Panc1 (cell line): ENCODE measurements around the gene GH2. TPM values are rescaled to one million over a fixed set of nuclear protein-coding genes. Genes with fewer than 3 reads are reported as not detected.

Experiments used
- ATAC-seq: fragments of 200-7000 bp; cut with Tn5 transposase; 2 replicates; pipeline ENCODE4 v1.9.1; 2020; ENCODE audit warnings: mild to moderate bottlenecking, moderate library complexity
- BruUV-seq: library from RNA; stranded (reverse); fragments of 400-500 nt; replicated peaks from 2 replicates; lab custom pipeline; 2021; lab: Mats Ljungman, UMichigan
- CTCF ChIA-PET: fragments of 300-600 bp; sonication (Branson Sonifier 250); formaldehyde crosslinking; loops from one replicate; lab custom pipeline; 2022; ENCODE audit warnings: antibody characterized with exemption; lab: Charles Lee
- POLR2A ChIA-PET: fragments of 300-600 bp; sonication (Branson Sonifier 250); formaldehyde crosslinking; loops from one replicate; lab custom pipeline; 2022; ENCODE audit warnings: antibody characterized with exemption; lab: Charles Lee
- DNase-seq: peaks from one replicate; pipeline ENCODE4 v3.0.0-alpha.2; 2010; ENCODE audit warnings: low read depth, low spot score
- H3K27ac ChIP-seq: 2 replicates; pipeline ENCODE4 v1.5.1; 2011; ENCODE audit warnings: mild to moderate bottlenecking, low read length, inconsistent platforms
- H3K27me3 ChIP-seq: fragments of 200-500 bp; sonication (Bioruptor generic); 2 replicates; pipeline ENCODE4 v1.6.0; 2014; ENCODE audit warnings: low read length, inconsistent platforms; ENCODE audit not compliant: control insufficient read depth, insufficient read depth
- H3K36me3 ChIP-seq: fragments of 200-500 bp; sonication (Bioruptor generic); 2 replicates; pipeline ENCODE4 v1.5.1; 2014; ENCODE audit warnings: inconsistent platforms, mild to moderate bottlenecking, low read length, moderate library complexity; ENCODE audit not compliant: control insufficient read depth, insufficient read depth
- H3K4me1 ChIP-seq: 2 replicates; pipeline ENCODE4 v1.5.1; 2011; ENCODE audit warnings: inconsistent platforms, mild to moderate bottlenecking, low read length, moderate library complexity; ENCODE audit not compliant: control insufficient read depth, insufficient read depth
- H3K4me3 ChIP-seq, 2 experiments: 2 replicates each; pipeline ENCODE4 v1.5.1; 2011 to 2012; ENCODE audit warnings: low read depth in 2 of 2, low read length in 2 of 2, mild to moderate bottlenecking in 2 of 2, inconsistent platforms in 1 of 2, moderate library complexity in 1 of 2
- H3K9me3 ChIP-seq: fragments of 200-500 bp; sonication (Bioruptor generic); 2 replicates; pipeline ENCODE4 v1.5.1; 2014; ENCODE audit warnings: low read depth, mild to moderate bottlenecking, inconsistent platforms, low read length, moderate library complexity; ENCODE audit not compliant: control insufficient read depth, insufficient read depth
- CTCF ChIP-seq: fragments of 450-650 bp; IDR thresholded peaks from 2 replicates; pipeline ENCODE4 v1.5.1; 2017; ENCODE audit warnings: mild to moderate bottlenecking
- POLR2AphosphoS5 ChIP-seq: IDR thresholded peaks from 2 replicates; pipeline ENCODE4 v1.6.1; 2012; ENCODE audit warnings: mild to moderate bottlenecking, low read depth, low read length, moderate library complexity
- REST ChIP-seq, 2 experiments: IDR thresholded peaks; 2 replicates each; pipeline ENCODE4 v1.6.1; 2011 to 2012; ENCODE audit warnings: low read depth in 2 of 2, control low read depth in 1 of 2, low read length in 1 of 2, mild to moderate bottlenecking in 1 of 2, moderate library complexity in 1 of 2; ENCODE audit not compliant: insufficient read depth in 1 of 2
- SIN3A ChIP-seq: IDR thresholded peaks from 2 replicates; pipeline ENCODE4 v1.6.1; 2012; ENCODE audit warnings: low read depth, mild to moderate bottlenecking, low read length, moderate library complexity, borderline replicate concordance; ENCODE audit not compliant: insufficient read depth
- TCF7L2 ChIP-seq: IDR thresholded peaks from 2 replicates; pipeline ENCODE4 v1.6.1; 2011; ENCODE audit warnings: mild to moderate bottlenecking, low read depth, low read length, inconsistent platforms
- in situ Hi-C: cut with HindIII; loops from 2 replicates; pipeline ENCODE4 v1.10.0; 2016; ENCODE audit warnings: low sequenced_read_pairs, low pct_unique_long_range_greater_than_20kb
- intact Hi-C: fragments of 100-400 bp; cut with micrococcal nuclease; formaldehyde crosslinking; loops from one replicate; pipeline ENCODE4 v1.10.0; 2022; ENCODE audit not compliant: unreplicated experiment
- total RNA-seq: library from RNA; stranded (reverse); gene quantifications from one replicate; pipeline ENCODE4 v1.2.1, GENCODE V29; 2021; ENCODE audit not compliant: unreplicated experiment

The GH2 gene
- total RNA-seq, 1 experiment from 2014 or later, result not detected

DNA sequence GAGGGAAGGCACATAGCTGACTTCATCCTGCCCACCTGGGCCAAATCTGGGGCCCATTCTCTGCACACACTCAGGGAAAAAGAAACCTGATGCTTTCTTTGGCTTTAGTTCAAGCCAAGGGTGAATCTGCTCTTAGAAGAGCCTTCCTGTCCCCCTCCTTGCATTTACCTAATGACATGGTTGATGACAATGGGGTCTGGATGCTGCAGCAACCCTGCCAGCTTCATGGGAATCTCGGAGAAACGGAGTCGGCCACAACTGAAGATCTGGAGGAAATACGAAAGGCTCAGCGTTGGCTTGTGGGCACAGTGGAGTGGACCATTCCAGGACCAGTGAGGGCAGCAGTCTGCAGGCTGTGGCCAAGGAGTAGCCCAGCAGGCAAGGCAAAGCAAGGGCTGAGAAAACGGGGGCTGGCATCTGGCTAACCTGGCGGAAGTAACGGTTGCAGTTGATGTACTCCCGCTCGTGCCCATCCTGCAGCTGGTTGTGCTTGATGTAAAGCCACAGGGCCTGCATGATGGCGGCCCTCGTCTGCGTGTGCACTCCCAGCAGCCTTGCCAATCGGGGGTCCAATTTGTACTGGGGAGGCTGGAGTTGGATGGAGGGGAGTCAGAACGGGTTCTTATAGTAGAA is 47.9 kb downstream of the GH2 start:
- H3K4me3 ChIP-seq, result no peak overlapping the region
- BruUV-seq, result no TSS peak
- H3K27ac ChIP-seq, result no peak overlapping the region
- no peak for TF ChIP-seq POLR2AphosphoS5
- no peak for TF ChIP-seq TCF7L2
- TF ChIP-seq CTCF, result no peak
- no peak for TF ChIP-seq REST (IDR thresholded peaks at IDR 0.05; ENCODE audit: insufficient read depth in 1 of 2, low read depth in 2 of 2, low read length in 1 of 2)
- TF ChIP-seq SIN3A, result no peak
- ATAC-seq (no peak), DNase-seq (no peak)
- H3K4me1 ChIP-seq, result peaks cover 8% of the 10 kb centered on the region
- no peaks in the 10 kb centered on the region for H3K27me3 ChIP-seq
- in situ Hi-C loops, result no loop called here
- intact Hi-C loops, result no loop called here
- ChIA-PET CTCF (no interaction called here), POLR2A (no interaction called here)
- peaks cover 16% of the 10 kb centered on the region for H3K36me3 ChIP-seq
- H3K9me3 ChIP-seq, result no peaks in the 10 kb centered on the region

DNA sequence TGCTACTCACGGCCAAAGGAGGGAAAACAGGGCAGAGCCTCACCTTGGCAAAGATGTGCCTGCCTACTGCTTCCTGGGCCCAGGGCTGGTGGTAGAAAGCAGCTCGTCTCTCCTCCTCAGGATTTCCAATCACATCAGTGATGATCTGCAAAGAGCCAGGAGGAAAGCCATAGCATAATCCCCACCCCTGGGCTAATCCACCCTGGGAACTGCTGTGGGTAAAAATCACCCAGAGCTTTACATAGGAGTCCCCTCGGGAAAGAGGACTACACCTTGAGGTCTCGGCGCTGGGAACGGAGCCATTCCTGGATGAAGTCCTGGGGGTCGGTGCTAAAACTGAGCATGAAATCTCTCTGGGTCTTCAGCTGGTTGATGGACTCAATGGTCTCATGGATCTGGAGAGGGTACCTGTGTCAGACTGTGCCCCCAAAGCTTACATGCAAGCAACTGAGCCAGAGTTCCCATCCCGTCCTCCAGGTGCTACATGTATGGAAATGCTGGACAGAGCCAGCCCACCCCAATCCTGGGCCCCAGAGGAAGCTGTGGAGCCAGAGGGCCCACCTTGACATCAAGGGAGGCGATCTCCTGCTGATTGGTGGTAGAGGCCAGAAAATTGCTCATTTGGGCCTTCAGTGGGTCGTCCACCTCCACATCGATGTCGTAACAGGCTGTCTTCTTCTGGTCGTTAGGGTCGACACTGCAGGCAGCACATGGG is 48.6 kb downstream of the GH2 start:
- CTCF ChIA-PET, result no interaction called here
- BruUV-seq, result no TSS peak

More for the DNA sequence above, 48.6 kb downstream of the GH2 start:
- Histone ChIP-seq H3K27ac (no peak overlapping the region), H3K9me3 (no peaks in the 10 kb centered on the region), H3K4me1 (peaks cover 13% of the 10 kb centered on the region), H3K36me3 (peaks cover 22% of the 10 kb centered on the region), H3K27me3 (no peaks in the 10 kb centered on the region), H3K4me3 (no peak overlapping the region)
- TF ChIP-seq CTCF (no peak), TCF7L2 (no peak), SIN3A (no peak), REST (IDR thresholded peaks at IDR 0.05; ENCODE audit: insufficient read depth in 1 of 2, low read depth in 2 of 2, low read length in 1 of 2) (no peak), POLR2AphosphoS5 (no peak; the same call in 1 of the 2 replicates)
- intact Hi-C loops (no loop called here), in situ Hi-C loops (no loop called here)
- no peak for DNase-seq
- POLR2A ChIA-PET, result no interaction called here
- ATAC-seq, result no peak
